OCI-LY3 (cell line): ENCODE data around the gene DRD1.
"Not testable (repeated sequence)": the region's sequence is repeated elsewhere in the genome, so short reads cannot be mapped to it uniquely, and the experiment has no call there.

Source experiments
- H2AFZ ChIP-seq: fragments of 200-600, 300-600 bp; shearing (Covaris generic); 2 replicates; pipeline ENCODE4 v1.6.0; 2014; ENCODE audit warnings: antibody characterized with exemption, low read depth, low read length
- H3K27ac ChIP-seq: fragments of 200-600, 300-600 bp; sonication (generic); 2 replicates; pipeline ENCODE4 v1.5.1; 2014; ENCODE audit warnings: mild to moderate bottlenecking, low read length, moderate library complexity, mixed read lengths
- H3K27me3 ChIP-seq: fragments of 200-600, 300-600 bp; sonication (generic); 2 replicates; pipeline ENCODE4 v1.6.1; 2014; ENCODE audit warnings: low read depth, low read length, mixed read lengths
- H3K36me3 ChIP-seq: fragments of 200-600, 300-600 bp; sonication (generic); replicated peaks from 2 replicates; pipeline ENCODE3; 2014; ENCODE audit warnings: low read depth, low read length, mixed read lengths
- H3K4me1 ChIP-seq: fragments of 300-600, 200-600 bp; sonication (generic); 2 replicates; pipeline ENCODE4 v1.6.1; 2014; ENCODE audit warnings: low read length, mixed read lengths
- H3K4me2 ChIP-seq: fragments of 200-600, 300-600 bp; sonication (generic); 2 replicates; pipeline ENCODE4 v1.6.1; 2014; ENCODE audit warnings: low read length, mixed read lengths
- H3K4me3 ChIP-seq: fragments of 300-600, 200-600 bp; sonication (generic); 2 replicates; pipeline ENCODE4 v1.5.1; 2014; ENCODE audit warnings: antibody characterized with exemption, mild to moderate bottlenecking, low read length, moderate library complexity
- H3K79me2 ChIP-seq: fragments of 300-600, 200-600 bp; shearing (Covaris generic); 2 replicates; pipeline ENCODE4 v1.6.1; 2014; ENCODE audit warnings: mild to moderate bottlenecking, low read length, mixed read lengths
- H3K9ac ChIP-seq: fragments of 300-600, 200-600 bp; shearing (Covaris generic); 2 replicates; pipeline ENCODE4 v1.6.0; 2014; ENCODE audit warnings: mild to moderate bottlenecking, low read length, moderate library complexity
- H3K9me3 ChIP-seq: fragments of 200-600, 300-600 bp; shearing (Covaris generic); 2 replicates; pipeline ENCODE4 v1.6.1; 2014; ENCODE audit warnings: low read length, mixed read lengths; ENCODE audit not compliant: insufficient read depth
- H4K20me1 ChIP-seq: fragments of 200-600, 300-600 bp; sonication (generic); 2 replicates; pipeline ENCODE4 v1.6.1; 2016; ENCODE audit warnings: low read length, mixed read lengths; ENCODE audit not compliant: insufficient read depth
- EZH2phosphoT487 ChIP-seq: fragments of 200-600 bp; shearing (Covaris generic); IDR thresholded peaks from 2 replicates; pipeline ENCODE4 v1.6.1; 2018; ENCODE audit warnings: antibody characterized with exemption, mixed run types, low read depth
- TF ChIP-seq, protein P1 (sequence below): fragments of 200-600, 300-600 bp; sonication (generic); IDR thresholded peaks from 2 replicates; pipeline ENCODE4 v1.5.1; 2014; ENCODE audit warnings: antibody characterized with exemption, low read length, low read depth

Gene DRD1

DNA sequence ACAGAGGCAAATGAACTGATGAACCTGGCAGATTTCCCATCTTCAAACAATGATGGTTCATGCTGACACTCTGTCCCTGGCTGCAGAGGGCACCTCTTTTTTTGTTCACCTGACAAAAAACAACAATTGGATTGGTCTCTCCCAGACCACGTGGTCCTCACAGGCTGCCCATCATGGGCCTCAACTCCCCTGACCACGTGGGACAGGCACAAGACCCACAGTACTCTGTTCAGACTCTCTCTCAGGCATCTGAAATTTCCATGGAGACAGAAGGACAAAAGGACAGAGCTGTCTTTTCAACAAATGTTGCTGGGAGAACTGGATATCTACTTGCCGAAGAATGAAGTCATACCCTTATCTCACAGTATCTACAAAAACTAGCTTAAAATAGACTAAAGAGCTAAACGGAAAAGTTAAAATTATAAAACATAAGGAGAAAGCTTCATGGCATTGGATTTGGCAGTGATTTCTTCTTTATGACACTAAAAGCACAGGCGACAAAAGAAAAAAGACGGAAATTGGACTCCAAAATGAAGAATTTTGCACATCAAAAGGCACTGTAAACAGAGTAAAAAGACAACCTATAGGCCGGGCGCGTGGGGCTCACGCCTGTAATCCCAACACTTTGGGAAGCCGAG, 12.2 kb upstream of the DRD1 start:
- H3K4me2 ChIP-seq, result no peak overlapping the region
- no peaks in the 10 kb centered on the region for H3K4me1 ChIP-seq
- H3K9ac ChIP-seq, result no peak overlapping the region
- H3K27ac ChIP-seq, result no peak overlapping the region
- TF ChIP-seq, protein P1, sequence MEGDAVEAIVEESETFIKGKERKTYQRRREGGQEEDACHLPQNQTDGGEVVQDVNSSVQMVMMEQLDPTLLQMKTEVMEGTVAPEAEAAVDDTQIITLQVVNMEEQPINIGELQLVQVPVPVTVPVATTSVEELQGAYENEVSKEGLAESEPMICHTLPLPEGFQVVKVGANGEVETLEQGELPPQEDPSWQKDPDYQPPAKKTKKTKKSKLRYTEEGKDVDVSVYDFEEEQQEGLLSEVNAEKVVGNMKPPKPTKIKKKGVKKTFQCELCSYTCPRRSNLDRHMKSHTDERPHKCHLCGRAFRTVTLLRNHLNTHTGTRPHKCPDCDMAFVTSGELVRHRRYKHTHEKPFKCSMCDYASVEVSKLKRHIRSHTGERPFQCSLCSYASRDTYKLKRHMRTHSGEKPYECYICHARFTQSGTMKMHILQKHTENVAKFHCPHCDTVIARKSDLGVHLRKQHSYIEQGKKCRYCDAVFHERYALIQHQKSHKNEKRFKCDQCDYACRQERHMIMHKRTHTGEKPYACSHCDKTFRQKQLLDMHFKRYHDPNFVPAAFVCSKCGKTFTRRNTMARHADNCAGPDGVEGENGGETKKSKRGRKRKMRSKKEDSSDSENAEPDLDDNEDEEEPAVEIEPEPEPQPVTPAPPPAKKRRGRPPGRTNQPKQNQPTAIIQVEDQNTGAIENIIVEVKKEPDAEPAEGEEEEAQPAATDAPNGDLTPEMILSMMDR, result no peak
- no peak for TF ChIP-seq EZH2phosphoT487
- no peaks in the 10 kb centered on the region for H4K20me1 ChIP-seq
- no peaks in the 10 kb centered on the region for H3K36me3 ChIP-seq
- no peaks in the 10 kb centered on the region for H3K79me2 ChIP-seq
- H3K4me3 ChIP-seq, result no peak overlapping the region
- H3K27me3 ChIP-seq, result peaks cover 22% of the 10 kb centered on the region
- no peak overlapping the region for H2AFZ ChIP-seq
- H3K9me3 ChIP-seq, result no peaks in the 10 kb centered on the region

DNA sequence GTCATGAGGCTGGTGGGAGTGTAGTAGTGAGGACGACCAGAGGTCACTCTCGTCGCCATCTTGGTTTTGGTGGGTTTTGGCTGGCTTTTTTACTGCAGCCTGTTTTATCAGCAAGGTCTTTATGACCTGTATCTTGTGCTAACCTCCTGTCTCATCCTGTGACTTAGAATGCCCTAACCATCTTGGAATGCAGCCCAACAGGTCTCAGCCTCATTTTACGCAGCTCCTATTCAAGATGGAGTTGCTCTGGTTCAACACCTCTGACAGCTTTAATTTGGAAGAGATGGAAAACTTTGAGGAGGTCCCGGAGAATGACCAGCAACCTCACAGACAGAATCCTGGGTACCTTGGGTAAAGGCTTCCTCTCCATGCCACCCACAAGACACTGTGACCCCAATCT, 10.4 kb upstream of the DRD1 start:
- H3K27ac ChIP-seq, H4K20me1 ChIP-seq, H3K4me3 ChIP-seq, H2AFZ ChIP-seq, H3K36me3 ChIP-seq, H3K79me2 ChIP-seq, H3K4me2 ChIP-seq, H3K9ac ChIP-seq, H3K9me3 ChIP-seq, H3K4me1 ChIP-seq: not testable (repeated sequence)
- peaks cover 25% of the 10 kb centered on the region for H3K27me3 ChIP-seq

DNA sequence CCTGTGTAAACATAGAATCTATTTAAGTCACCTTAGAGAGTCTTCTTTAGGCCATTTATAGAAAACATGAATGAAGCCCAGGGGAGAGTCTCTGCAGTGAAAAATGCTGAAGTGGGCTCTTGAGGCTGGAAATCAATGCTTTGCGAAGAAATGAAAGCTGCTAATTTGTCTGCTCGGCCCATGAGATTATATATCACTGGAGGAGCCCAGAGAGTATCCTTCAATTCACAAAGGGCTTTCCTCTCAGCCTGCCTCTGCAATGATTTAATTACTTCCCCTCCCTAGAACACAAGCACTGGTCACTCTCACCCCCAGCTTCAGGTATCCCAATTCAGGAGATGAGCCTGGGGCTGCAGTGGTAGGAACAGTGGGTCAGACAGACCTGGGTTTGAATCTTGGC, 8.2 kb upstream of the DRD1 start:
- no peaks in the 10 kb centered on the region for H3K9me3 ChIP-seq
- H3K4me1 ChIP-seq, result no peaks in the 10 kb centered on the region
- H3K36me3 ChIP-seq, result no peaks in the 10 kb centered on the region
- no peaks in the 10 kb centered on the region for H4K20me1 ChIP-seq
- H3K4me2 ChIP-seq, result no peak overlapping the region
- no peak overlapping the region for H2AFZ ChIP-seq
- peaks cover 29% of the 10 kb centered on the region for H3K27me3 ChIP-seq
- H3K4me3 ChIP-seq, result no peak overlapping the region
- H3K9ac ChIP-seq, result no peak overlapping the region
- TF ChIP-seq, protein P1, result no peak
- TF ChIP-seq EZH2phosphoT487, result no peak
- H3K27ac ChIP-seq, result no peak overlapping the region
- no peaks in the 10 kb centered on the region for H3K79me2 ChIP-seq

DNA sequence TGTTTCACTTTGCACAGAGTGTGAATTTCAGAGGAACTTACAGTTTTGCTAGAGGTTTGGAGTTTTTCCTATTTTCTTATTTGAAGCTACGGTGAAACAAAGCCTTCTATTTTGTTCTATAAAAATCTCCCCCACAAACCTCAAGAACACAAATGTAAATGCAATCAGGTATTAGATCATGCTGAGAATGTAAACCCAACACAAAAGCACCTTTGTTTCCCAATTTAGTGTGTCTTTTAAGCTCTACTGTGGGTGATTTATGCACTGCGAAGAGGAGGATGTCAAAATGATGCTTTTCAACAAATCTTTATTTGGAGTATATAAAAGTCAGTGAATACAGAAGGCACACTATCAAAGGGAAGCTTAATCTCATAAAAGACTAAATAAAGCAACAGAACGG, 4.3 kb upstream of the DRD1 start:
- H3K4me1 ChIP-seq, result no peaks in the 10 kb centered on the region
- no peaks in the 10 kb centered on the region for H4K20me1 ChIP-seq
- peaks cover 29% of the 10 kb centered on the region for H3K27me3 ChIP-seq
- H3K4me2 ChIP-seq, result no peak overlapping the region
- H3K36me3 ChIP-seq, result no peaks in the 10 kb centered on the region
- no peaks in the 10 kb centered on the region for H3K79me2 ChIP-seq
- no peak overlapping the region for H3K27ac ChIP-seq
- H2AFZ ChIP-seq, result no peak overlapping the region
- H3K4me3 ChIP-seq, result no peak overlapping the region
- TF ChIP-seq, protein P1, result no peak
- no peak for TF ChIP-seq EZH2phosphoT487
- no peaks in the 10 kb centered on the region for H3K9me3 ChIP-seq
- H3K9ac ChIP-seq, result no peak overlapping the region
